Measurements from ENCODE around the gene TUBG2.
"Not testable (repeated sequence)": the region's sequence is repeated elsewhere in the genome, so short reads cannot be mapped to it uniquely, and the experiment has no call there.

Gene TUBG2

DNA sequence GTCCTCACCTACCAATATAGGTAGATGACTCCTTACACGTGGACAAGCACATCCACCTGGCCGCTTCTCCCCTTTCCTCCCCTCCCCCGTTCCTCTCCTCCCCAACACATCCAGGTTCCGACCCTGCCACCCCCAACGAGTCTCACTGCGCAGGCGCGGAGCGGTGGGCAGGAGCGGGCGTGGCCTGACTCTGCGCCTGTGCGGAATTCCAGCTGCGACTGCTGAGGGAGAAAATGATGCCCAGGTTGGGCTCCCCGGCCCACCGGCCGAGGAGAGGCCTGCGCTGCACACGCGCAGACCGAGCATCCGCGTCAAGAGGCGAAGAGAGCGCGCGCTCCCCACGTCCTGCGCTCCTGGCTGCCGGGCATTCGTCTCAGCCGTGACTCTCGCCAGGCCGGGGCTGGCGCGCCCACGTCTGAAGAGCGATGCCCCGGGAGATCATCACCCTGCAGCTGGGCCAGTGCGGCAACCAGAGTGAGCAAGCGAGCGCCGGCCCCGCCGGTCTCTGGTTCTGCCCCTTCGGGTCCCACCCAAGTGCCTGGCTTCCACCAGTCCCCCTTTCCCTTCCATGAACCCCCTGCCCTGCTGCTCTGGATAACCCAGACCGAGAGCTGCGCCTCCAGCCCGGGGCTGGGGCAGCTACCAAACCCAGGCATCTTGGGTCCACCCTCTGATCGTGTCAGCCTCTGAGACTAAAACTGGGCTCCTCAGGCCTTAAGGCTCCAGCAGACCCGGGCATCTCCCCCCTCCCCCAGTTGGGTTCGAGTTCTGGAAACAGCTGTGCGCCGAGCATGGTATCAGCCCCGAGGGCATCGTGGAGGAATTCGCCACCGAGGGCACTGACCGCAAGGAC is at the start of gene TUBG2:
TUBG2 (plus strand) TSS at position 206 of the 853 bp plus-strand sequence; CDS start at position 426, 220 bp downstream.
- DNase-seq (ENCODE audit: low read depth), result no peak
- H3K4me3 ChIP-seq (ENCODE audit: control insufficient read depth, low read depth, low read length), result peak within 1 kb of the TSS; percentile 69
- no peak for TF ChIP-seq CTCF (IDR thresholded peaks at IDR 0.05; ENCODE audit: control insufficient read depth, insufficient read depth, low read depth, low read length, missing control alignments)

DNA sequence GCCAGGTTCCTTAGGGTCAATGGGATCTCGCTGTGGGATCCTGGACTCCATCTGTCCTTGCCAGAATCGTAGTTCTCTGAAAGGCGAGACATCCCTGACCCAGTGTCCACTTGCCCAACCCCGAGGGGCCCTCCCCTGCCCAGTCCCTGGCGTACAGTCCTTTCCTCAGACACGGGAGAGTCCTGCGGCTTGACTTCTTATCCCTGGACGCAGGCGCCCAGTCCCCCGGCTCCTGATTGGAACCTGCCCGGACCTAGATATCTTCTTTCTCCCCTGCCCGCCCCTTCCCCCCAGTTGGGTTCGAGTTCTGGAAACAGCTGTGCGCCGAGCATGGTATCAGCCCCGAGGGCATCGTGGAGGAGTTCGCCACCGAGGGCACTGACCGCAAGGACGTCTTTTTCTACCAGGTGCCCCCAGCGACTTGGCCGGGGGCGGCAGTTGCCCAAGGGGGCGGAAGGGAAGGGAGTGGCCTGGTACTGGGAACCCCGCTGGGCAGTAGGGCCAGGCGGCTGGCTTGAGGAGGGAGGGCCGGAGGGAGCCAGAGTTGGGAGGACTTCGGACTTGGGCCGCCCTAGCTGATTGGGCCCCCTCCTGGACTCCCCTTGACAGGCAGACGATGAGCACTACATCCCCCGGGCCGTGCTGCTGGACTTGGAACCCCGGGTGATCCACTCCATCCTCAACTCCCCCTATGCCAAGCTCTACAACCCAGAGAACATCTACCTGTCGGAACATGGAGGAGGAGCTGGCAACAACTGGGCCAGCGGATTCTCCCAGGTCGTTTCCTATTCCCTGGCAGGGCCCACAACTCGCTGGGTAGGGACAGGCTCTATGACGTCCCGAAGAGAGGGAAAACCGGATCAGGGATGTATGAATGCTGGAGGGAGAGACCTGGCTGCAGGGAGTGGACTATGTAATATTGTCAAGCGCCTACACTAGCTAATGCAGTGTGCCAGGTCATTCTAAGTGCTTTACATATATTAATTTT is 49.0 kb upstream of the TUBG2 start:
- peak overlapping the region; percentile 77 for H3K4me3 ChIP-seq (ENCODE audit: control insufficient read depth, low read depth, low read length)
- not testable (repeated sequence) for DNase-seq (ENCODE audit: low read depth)

- H3K4me3 ChIP-seq (ENCODE audit: control insufficient read depth, low read depth, low read length), result no peak overlapping the region
- TF ChIP-seq CTCF (IDR thresholded peaks at IDR 0.05; ENCODE audit: control insufficient read depth, insufficient read depth, low read depth, low read length, missing control alignments), result no peak
- DNase-seq (ENCODE audit: low read depth), result no peak
Measured at GRCh38 chr17:42612013-42612412, 47.1 kb upstream of the TUBG2 start.

- TF ChIP-seq CTCF (IDR thresholded peaks at IDR 0.05; ENCODE audit: control insufficient read depth, insufficient read depth, low read depth, low read length, missing control alignments), result no peak
- H3K4me3 ChIP-seq (ENCODE audit: control insufficient read depth, low read depth, low read length), result no peak overlapping the region
- DNase-seq (ENCODE audit: low read depth), result no peak
Measured at GRCh38 chr17:42613699-42614295, 45.3 kb upstream of the TUBG2 start.

DNA sequence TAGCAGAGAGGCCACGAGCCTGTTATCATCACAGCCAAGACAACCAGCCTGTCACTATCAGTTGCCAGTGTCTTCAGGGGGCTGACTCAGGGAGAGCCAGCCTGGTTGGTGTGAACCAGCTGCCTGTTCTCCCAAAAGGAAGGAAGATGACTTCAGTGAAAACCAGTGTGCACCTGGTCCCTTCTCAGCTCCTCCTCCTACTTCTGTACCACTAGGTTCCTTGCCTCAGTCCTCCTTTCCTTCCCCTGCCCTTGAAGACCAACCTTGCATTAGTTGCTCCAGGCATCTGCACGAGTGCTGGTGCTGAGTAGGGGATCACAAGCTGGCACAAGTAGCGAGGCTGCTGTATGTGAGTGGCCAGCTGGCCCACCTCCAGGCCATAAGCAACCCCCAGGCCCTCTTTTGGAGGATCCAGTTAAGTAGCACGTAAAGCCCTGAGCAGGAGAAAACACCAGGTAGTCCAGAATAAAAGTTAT is 41.1 kb upstream of the TUBG2 start:
- DNase-seq (ENCODE audit: low read depth), result no peak
- no peak for TF ChIP-seq CTCF (IDR thresholded peaks at IDR 0.05; ENCODE audit: control insufficient read depth, insufficient read depth, low read depth, low read length, missing control alignments)
- no peak overlapping the region for H3K4me3 ChIP-seq (ENCODE audit: control insufficient read depth, low read depth, low read length)

DNA sequence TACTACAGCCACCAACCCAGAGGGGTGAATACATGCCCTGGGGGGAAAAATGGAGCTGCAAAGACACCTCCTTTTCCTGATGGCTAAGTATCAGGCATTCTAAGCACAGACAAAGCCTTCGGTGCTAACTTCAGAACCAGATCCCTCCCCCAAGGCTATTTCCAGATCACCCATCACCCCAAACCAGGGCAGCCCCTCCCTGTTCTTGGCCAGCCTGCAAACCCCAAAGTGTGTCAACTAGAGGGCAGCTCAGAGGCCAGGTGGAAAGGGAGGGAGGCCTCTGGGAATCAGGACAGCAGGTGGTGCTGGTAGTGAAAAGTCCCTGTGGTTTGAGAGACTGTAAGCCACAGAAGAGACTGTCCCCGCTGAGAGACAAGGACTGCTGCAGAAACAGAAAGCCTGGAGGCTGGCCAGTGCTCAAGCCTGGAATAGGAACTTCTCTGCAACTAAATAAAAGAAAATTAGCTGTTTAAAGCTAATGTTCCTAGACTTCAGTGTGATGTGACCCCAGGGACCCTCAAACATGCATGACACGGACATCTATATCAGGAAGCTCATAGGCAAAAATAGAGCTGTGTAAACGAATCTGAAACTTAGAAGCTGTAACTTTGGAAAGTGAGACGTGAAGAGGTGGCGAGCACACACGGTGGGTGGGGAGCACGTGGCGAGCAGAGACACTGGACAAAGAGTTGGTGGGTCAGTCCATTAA is 40.5 kb upstream of the TUBG2 start:
- DNase-seq (ENCODE audit: low read depth), result no peak
- H3K4me3 ChIP-seq (ENCODE audit: control insufficient read depth, low read depth, low read length), result no peak overlapping the region
- TF ChIP-seq CTCF (IDR thresholded peaks at IDR 0.05; ENCODE audit: control insufficient read depth, insufficient read depth, low read depth, low read length, missing control alignments), result no peak

DNA sequence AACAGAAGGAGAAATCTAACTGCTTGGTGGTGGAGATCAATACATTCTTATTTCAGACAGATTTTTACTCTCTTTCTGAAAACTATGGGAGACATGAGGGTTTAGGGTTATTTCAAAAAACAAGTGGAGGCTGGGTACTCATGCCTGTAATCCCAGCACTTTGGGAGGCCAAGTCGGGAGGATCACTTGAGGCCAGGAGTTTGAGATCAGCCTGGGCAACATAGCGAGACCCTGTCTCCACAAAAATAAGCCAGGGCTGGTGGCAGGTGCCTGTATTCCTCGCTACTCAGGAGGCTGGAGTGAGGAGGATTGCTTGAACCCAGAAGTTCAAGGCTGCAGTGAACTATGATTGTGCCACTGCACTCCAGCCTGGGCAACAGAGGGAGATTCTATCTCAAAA is 37.1 kb upstream of the TUBG2 start:
- not testable (repeated sequence) for DNase-seq (ENCODE audit: low read depth); H3K4me3 ChIP-seq (ENCODE audit: control insufficient read depth, low read depth, low read length)

Data from AG09309 (cell line).